CD1c-positive myeloid dendritic cell (primary cell): ENCODE measurements around the gene PI4KA.
"Not testable (repeated sequence)": the region's sequence is repeated elsewhere in the genome, so short reads cannot be mapped to it uniquely, and the experiment has no call there.

Source experiments
- DNase-seq: peaks from one replicate; pipeline ENCODE4 v3.0.0-alpha.2; 2016; ENCODE audit errors: extremely low spot score

Gene PI4KA

DNA sequence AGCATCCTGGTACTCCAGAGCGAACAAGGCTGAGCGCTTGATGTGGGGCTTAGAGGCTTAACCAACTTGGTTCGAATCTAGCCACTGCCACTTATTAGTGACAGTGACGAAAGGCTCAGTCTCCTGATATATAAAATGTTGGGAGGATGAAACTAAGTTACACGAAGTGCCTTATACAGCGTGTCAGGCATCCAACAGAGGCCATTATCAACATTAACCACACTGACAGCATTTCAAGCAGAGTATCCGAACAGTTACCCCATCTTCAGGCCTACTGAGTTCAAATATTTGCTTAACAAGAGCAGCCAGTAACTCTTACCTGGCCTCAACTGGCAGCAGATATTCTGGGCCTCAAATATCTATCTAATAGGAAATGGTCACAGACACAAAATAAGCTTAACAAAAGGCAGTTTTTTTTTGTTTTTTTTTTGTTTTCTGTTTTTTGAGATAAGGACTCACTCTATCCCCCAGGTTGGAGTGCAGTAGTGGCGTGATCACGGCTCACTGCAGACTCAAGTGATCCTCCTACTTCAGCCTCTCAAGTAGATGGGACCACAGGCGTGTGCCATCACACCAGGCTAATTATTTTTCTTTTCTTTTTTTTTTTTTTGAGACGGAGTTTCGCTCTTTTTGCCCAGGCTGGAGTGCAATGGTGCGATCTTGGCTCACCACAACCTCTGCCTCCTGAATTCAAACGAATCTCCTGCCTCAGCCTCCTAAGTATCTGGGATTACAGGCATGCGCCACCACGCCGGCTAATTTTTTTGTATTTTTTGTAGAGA lies 81.8 kb downstream of the PI4KA start:
- DNase-seq, result no peak

DNA sequence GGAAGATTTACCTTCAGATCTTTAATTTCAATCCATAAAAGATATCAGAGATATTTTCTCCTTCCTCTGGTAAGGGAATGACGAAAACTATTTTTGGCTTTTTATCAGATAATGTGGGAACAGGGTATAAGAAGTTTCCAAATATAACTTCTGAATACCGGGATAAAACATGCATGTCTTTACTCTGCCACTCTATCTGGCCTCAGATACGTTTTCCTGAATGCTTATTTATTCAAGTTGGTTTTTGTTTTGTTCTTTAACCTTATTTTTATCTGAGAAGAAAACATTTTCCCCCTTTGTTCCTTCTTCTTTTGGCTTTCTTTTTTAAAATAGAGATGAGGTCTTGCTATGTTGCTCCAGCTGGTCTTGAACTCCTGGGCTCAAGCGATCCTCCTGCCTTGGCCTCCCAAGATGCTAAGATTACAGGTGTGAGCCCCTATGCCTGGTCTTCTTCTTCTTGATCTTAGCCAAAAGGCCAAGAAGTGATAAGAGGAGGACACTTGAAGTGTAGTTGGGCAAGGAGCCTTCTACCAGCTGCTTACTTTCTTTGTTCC lies 83.2 kb downstream of the PI4KA start:
- DNase-seq, result no peak

DNA sequence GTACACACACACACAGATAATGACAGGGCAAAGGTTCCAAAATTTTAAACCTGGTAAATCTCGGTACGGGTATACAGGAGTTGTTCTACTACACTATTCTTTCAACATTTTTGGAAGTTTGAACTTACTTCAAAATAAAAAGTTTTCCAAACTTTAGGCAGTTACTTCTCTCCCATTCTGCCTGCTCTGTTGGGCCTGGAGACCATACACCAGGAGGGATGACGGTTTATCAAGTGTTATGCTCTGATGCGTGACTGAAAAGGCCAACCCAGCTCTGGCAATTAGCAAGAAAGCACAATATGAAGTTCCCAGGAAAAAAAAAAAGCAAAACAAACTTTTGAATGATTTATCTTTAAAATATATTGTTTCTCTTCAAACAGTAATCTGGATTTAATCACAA lies 83.7 kb downstream of the PI4KA start:
- DNase-seq, result no peak

DNA sequence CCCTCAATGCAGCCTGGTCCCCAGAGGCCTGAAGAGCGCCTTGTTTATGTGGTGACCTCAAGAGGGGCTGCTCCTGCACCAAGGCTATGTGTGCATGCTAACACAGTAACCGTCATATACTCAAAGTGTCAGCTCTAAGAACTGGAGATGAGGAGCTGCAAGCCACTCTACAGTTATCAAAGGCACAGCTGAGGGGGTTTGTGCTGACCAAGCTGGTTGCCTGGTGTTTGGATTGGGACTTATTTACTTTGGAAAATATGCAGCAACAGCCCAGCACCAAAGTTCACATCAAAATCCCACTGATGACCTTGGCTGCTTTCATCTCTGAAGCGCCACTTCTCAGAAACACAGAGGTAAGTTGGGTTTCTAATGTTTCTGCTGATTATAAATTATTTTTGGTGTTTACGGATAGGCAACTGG lies 84.8 kb downstream of the PI4KA start, which contains the start of gene SERPIND1:
TSS of gene SERPIND1 (plus strand) at position 321 of the 420 bp plus-strand sequence. CDS start 5,200 bp downstream, outside the sequence.
- no peak for DNase-seq

DNA sequence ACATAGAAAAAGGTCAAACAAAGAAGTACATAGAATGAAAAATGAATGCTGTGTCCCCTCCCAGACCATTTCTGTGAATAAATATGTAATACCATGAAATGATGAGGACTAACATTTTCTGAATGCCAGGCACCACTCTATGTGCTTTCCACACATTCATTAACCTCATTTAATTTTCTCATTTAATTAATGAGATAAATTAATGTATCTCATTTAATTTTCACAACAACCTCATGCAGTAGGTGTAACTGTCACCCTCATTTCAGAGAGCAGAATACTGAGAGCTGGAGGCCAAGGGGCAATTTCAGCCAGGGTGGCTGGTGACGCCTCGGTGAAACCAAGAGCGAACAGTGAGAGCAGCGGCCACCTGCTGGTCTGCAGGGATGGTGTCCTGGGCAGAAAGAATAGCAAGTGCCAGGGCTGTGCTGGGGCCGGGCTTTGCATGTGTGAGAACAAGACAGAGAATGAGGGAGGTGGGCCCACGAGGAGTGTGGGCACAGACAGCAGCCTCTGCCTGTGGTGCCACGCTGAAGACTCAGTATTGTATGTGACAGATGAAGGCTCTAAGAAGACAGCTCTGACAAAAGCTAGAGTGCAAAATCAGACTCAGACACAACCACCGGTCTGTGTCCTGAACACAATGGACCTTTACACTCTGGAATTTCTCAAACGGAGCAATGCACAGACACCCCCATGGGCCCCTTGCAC lies 86.5 kb downstream of the PI4KA start:
- DNase-seq, result no peak

DNA sequence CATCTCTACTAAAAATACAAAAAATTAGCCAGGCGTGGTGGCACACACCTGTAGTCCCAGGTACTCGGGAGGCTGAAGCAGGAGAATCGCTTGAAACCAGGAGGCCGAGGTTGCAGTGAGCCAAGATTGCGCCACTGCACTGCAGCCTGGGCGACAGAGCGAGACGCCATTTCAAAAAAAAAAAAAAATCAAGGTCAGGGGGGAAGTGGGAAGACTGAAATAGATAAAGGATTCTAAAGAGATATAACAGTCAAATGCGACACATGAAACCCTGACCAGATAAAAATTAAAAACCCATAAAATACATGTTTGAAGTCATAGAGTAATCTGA lies 89.2 kb downstream of the PI4KA start:
- not testable (repeated sequence) for DNase-seq

DNA sequence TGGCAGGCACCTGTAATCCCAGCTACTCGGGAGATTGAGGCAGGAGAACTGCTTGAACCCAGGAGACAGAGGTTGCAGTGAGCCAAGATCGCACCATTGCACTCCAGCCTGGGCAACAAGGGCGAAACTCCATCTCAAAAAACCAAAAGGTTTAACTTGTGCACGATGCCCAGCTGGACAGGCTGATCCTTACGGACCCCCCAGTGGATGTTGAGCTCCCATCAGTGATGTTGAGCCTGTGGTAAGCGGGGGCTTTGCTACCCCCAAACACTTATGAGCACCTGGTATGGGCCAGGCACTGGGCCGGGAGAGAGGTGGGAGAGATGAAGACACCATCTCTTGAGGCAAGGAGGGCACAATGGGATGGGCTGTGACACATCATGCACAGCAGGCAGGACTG lies 92.1 kb downstream of the PI4KA start:
- DNase-seq, result no peak

DNA sequence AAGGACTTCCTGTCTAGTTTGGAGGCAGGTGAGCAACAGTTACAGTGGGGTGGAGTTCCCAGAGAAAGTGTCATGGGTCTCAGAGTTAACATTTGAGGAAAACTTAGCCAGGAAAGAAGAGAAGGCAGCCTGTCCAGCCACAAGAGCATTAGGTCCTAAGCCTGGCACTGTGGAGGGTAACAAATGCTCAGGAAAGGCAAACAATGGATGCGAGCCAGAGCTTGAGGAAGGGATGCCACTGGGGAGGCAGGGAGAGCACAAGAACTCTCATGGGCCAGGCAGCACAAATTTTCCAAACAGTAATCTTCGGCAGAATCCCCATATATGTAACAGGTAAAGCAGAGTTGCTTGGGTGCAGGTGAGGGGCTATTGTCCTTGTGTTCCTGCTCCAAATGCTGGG lies 92.7 kb downstream of the PI4KA start:
- DNase-seq, result no peak

DNA sequence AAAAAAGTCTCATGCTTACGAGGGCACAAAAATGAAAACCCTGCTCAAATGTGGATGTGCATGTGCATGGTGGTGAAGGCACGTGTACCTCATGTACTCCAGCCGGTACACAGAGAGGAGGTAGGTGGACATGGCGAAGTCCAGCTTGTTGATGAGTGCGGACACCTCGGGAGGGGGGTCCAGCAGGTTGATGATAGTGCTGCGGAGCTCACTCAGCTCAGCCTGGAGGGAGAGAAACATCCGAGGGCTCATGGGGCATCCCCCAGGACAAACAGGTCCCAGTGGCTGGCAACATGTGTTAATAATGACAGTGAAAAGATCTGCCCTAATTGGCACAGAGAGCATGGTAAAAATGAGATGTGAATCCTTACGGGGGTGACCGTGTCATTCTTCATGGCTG lies 93.9 kb downstream of the PI4KA start:
- DNase-seq, result no peak

DNA sequence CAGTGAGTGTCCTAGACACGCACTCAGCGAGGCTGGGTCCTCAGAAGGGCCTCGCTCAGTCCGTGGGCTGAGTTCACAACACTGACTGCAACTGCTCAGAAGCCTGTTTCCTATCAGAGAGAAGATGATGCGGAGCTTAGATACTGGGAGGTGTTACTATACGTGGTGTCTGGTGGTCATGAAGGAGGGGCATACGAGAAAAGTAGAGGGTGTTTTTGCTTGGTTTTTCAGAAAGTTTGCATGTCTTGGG lies 94.2 kb downstream of the PI4KA start:
- no peak for DNase-seq

DNA sequence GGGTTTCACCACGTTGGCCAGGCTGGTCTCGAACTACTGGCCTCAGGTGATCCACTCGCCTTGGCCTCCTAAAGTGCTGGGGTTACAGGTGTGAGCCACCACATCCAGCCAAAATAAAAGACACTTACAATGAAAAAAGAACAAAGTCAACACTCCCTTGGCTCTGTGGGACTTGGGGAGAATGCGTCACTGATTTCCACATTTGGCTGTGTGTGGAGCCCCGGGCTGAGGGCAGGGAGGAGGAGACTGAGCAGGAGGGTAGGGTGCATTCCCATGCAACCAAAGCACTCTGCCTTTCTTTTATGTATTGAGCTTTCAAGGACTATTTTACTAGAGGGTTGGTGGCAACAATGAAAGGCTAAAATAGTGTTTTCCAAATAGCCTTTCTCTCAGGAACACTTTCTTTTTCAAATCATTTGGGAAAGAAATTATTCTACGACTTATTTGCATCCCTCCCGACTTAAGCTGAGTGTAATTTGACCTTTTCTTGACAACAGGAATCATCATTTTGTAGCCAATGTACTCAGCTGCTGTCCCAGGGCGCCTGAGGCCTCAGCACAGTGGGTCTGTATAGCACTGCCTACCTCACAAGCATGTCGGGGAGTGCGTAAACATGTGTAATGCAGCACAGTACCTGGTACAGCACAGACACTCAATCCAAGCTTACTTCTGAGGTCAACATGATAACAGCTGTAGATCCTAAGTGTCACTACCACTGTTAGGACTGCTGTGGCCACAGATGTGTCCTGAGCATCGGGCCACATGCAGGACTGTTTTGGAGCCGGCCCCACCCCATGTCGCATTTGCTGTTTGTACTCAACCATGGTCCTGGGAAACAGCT lies 94.8 kb downstream of the PI4KA start:
- no peak for DNase-seq

DNA sequence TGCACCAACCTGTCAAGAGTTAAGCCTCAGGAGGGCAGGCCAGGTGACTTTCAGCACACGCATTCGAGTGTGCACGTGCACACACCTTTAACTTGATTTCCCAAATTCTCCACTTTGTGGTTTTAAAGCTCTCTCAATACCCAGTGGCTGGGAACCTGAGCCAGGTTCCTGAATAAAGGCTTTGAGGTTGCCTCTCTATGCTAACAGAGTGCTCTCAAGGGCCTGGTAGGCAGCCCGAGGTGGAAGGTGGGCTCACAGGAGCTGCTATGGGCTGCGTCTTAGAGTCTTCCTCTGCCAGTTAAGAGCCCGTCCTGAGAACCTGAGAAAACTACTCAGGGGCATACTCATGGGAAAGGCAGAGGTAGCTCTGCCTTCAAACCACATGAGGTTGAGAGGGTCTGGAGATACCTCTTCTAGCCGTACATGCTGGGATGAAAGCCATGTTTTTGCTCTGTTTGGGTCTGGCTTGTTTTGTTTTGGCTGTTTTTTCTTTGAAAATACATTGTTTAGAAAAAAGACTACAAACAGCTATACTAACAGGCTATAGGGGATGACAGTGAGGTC lies 96.3 kb downstream of the PI4KA start:
- no peak for DNase-seq

DNA sequence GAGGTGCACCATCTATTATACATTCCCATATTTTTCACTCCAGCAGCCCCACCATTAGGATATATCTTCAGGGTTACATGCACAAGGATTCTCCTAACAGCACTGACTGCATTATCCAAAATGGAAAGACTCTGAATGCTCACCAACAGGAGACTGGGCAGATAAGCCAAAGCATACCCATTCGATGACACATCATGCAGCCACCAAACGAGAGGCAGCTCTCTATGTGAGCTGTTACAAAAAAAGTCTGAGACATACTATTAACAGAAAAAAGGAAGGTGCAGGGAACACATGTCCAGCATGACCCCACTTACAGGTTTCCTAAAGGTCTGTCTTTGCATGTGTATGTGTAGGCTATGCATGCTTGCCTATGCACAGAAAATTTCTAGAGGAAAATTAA lies 97.1 kb downstream of the PI4KA start:
- DNase-seq, result no peak

DNA sequence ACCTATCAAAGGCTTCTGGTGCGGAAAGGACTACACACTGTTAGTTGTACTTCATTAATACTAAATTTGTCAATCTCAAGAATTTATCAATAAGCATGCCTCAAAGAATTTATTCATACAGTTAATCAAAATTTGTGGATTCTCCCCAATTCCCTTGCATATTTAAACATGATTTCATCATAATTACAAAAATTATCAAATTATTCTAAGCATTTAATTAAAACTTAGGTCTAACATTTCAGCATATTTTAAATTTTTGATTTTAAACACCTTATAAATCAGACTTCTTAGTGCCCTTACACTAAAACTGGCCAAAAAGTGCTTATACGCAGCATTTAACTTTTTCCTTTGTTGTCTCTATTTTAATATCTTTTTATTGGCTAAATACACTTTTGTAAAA lies 98.5 kb downstream of the PI4KA start:
- DNase-seq, result no peak

DNA sequence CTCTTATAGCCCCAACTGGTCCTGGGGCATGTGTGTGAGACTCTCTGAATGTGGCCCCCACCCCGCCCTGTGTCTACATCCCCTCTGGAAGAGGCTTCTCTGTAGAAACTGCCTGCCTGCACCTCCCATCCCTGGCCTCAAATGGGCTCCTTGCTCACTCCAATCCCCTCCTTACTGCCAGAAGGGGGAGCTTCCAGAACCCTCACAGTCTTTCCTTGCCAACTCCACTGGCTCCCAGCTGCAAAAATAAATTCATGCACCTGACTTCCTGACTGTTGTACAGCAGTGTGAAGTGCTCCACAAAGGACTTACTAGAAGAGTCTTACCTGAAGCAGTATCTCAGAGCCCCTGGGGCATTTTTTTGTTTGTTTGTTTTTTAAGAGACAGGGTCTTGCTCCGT lies 99.9 kb downstream of the PI4KA start:
- DNase-seq, result no peak

DNA sequence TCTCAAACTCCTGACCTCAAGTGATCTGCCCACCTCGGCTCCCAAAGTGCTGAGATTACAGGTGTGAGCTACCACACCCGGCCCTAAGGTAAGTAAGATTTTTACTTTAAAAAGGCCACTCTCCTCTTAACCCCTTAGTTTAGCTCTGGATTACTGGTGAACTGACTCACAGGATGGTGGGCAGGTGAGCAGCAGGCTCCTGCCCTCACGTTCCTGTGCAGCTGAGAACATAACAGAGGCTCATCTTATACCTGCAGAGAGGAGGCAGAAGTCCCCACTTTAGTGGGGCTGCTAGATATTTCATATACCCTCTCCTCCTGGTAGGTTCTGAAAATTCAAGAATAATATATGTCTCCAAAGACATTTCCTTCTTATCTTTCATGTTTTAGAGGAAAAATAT lies 101.8 kb downstream of the PI4KA start:
- DNase-seq, result no peak

DNA sequence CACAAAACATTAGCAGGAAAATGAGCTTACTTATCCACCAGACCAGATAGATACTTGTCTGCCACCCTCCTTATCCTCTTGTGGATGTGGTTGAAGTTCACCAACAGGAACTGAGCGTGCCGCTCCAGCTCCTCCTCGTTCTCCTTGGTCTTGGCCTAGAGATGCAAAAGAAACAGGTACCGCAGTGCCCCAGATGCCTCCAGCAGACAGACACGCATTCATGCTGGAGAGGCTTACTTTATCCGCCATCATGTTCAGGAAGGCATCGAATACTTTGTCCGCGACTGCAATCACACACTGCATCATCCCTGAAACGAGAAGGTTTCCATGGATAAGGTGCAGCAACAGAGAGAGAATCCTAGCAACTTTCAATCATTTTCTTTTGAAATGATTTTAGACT lies 105.7 kb downstream of the PI4KA start:
- no peak for DNase-seq

DNA sequence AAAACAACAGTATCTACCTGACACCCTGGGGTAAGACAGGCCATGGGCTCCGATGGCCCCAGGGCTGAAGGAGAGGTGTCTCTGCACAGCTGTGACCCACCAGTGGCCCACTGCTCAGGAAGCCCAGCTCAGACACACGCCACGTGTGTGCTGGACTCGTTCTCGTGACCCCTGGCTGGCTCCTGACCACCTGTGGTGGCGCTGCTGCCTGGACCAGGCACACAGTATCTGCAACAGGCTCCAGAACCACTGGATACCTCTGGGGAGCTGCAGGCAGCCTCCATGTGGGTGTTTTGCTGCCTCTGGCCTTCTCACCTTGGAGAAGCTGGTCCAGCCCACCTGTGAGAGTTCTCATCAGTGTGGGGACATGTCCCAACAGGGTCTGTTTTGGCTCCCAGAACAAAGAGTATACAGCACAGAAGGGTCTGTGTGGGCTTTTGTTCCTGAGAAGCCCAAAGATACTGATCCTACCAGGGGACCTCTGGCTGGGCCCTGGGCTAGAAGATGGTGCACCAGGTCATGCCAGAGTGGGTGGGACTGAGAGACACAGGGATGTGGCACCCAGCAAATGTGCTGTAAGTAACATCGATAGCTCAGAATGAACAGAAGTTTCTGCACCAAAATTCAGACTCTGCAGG lies 106.4 kb downstream of the PI4KA start:
- no peak for DNase-seq

DNA sequence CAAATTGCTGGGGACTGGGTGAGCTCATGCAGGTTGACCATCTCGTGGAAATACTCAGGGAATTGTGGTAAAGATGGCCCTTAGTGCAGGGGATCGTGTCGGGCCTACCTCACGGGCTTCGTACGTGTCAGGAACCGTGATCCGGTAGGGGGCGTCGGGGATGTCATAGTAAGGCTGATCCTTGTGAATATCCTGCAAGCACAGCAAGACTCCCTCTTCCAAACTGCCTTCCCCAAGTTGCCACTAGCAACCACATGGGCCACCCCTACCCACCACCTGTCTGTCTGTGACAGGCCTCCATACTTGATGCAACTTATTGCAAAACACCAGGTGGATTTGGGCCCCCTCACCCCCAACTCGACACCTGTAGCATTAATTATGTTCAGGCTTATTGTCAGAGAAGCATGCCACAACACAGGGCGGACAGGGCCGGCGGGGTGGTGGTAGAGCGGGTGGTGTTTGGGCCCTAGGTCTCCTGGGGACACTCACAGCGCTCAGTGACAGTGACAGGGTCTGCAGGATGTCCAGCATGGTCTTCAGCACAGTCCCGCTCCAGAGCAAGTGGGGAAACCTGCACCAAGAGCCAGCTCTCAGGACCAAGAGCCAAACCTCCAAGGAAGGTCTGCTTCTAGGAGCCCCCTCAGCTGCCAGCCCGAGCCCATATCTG lies 107.3 kb downstream of the PI4KA start:
- no peak for DNase-seq

DNA sequence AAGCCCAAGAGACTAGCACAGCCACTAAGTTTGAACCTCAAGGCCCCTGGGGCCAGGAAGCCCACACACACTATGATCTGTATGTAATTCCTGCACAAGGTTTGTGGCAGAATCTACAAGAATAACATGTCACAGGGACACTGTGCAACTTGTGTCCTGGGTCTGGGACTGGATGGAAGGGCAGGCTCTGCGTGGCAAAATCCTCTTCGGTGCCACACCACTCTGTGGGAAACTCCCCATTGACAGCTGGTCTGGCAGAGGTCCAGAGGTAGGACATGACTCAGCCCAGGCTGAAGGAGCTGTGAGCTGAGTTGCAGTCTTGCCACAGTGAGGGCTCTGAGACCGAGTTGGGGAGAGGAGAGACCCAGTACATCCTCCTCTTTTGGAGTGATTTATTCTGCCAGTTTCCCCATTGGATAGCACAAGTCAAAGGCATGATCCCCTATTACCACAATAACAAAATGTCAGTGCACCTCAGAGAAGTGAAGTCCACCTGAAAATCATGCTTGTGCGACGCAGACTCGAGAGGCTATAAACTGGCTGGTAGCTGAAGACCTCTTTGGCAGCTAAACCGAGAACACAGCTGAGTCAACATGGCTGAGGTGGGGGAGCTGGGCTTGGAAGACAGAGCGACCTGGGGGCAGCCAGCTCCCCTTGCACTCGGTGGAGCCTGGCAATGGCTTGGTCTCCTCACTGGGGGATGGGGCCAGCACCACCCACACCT lies 108.0 kb downstream of the PI4KA start:
- peak; percentile 73 for DNase-seq

DNA sequence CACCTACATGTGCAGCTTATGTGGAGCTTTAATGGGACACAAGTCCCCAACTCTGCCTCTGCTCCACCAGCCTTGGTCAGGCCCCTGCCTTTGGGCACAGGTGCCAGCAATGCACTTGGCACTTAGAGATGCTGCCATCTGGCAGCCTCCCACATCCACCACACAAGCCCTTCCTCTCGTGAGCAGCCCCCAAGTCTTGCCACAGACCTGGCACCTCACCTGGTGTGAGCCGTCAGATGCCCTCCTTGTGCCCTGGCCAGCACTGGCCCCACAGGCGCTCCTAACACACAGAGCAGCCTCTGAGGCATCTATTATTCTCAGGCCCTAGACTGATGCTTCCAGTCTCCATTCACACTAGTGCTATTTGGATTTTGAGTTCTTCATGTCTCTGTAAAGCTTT lies 109.2 kb downstream of the PI4KA start:
- DNase-seq, result no peak
